A549 (cell line): ENCODE data around the gene CDR2. TPM values are rescaled to one million over a fixed set of nuclear protein-coding genes. Genes with fewer than 3 reads are reported as not detected.

Source experiments
- ATAC-seq, 2 experiments: fragments of 200-7000 bp in 1 of 2; fragments of >200 bp in 1 of 2; cut with Nextera tagmentation in 1 of 2; cut with Tn5 transposase in 1 of 2; 3 replicates each; pipeline versions ENCODE4 v1.8.0 to v1.9.1; 2018 to 2020; ENCODE audit warnings: mild to moderate bottlenecking in 1 of 2, moderate library complexity in 1 of 2
- CTCF ChIA-PET: fragments of 300-600 bp; sonication (Branson Sonifier 250); formaldehyde crosslinking; extraction: SDS; loops from one replicate; lab custom pipeline; 2021; ENCODE audit warnings: antibody characterized with exemption, inconsistent platforms; lab: Yijun Ruan, JAX
- POLR2A ChIA-PET: fragments of 350-600 bp; formaldehyde crosslinking; extraction: SDS; loops from one replicate; lab custom pipeline; 2021; ENCODE audit warnings: antibody characterized with exemption, inconsistent platforms; lab: Yijun Ruan, JAX
- DNase-seq, 2 experiments: peaks; one replicate each; pipeline versions ENCODE4 v3.0.0 to v3.0.0-alpha.2; 2011 to 2016; ENCODE audit warnings: low read depth in 1 of 2, low spot score in 1 of 2
- FAIRE-seq: peaks from 2 replicates; lab custom pipeline; 2011; peaks lifted over from hg19 to GRCh38; lab: Jason Lieb, UNC
- H3K27ac ChIP-seq, 2 experiments: fragments of >200 bp; sonication (Bioruptor Twin); formaldehyde crosslinking; 3 replicates each; pipeline ENCODE4 v1.5.1; 2016 to 2017
- H3K4me1 ChIP-seq: fragments of >200 bp; sonication (Bioruptor Twin); formaldehyde crosslinking; 3 replicates; pipeline ENCODE4 v1.6.1; 2016
- H3K4me2 ChIP-seq: fragments of >200 bp; sonication (Bioruptor Twin); formaldehyde crosslinking; 3 replicates; pipeline ENCODE4 v1.6.1; 2016
- H3K4me3 ChIP-seq: fragments of >200 bp; sonication (Bioruptor Twin); formaldehyde crosslinking; 3 replicates; pipeline ENCODE4 v1.5.1; 2016
- H3K9me3 ChIP-seq: fragments of >200 bp; sonication (Bioruptor Twin); formaldehyde crosslinking; 3 replicates; pipeline ENCODE4 v1.6.1; 2016
- BHLHE40 ChIP-seq: IDR thresholded peaks from 2 replicates; pipeline ENCODE4 v1.6.1; 2012; ENCODE audit warnings: low read depth, low read length, inconsistent platforms
- CHD4 ChIP-seq: fragments of 200-600 bp; sonication (generic); IDR thresholded peaks from 2 replicates; pipeline ENCODE4 v1.6.1; 2016; ENCODE audit warnings: antibody characterized with exemption, mild to moderate bottlenecking, borderline replicate concordance
- EHF ChIP-seq: fragments of 250-450 bp; sonication (Bioruptor Pico); IDR thresholded peaks from 2 replicates; pipeline ENCODE4 v1.5.0; 2020; ENCODE audit warnings: mild to moderate bottlenecking
- EHMT2 ChIP-seq: fragments of 200-600 bp; sonication (generic); IDR thresholded peaks from 2 replicates; pipeline ENCODE4 v1.6.1; 2016; ENCODE audit warnings: antibody characterized with exemption, low read depth, mild to moderate bottlenecking, moderate library complexity
- GATA3 ChIP-seq: IDR thresholded peaks from 2 replicates; pipeline ENCODE4 v1.6.1; 2012; ENCODE audit warnings: borderline replicate concordance
- HDAC2 ChIP-seq: fragments of 200-600 bp; sonication (generic); IDR thresholded peaks from 2 replicates; pipeline ENCODE4 v1.6.1; 2016
- HOXB13 ChIP-seq: fragments of 250-450 bp; sonication (Bioruptor Pico); IDR thresholded peaks from 2 replicates; pipeline ENCODE4 v1.5.0; 2020; ENCODE audit warnings: low read depth, mild to moderate bottlenecking, moderate library complexity
- KDM1A ChIP-seq: fragments of 200-600 bp; sonication (generic); IDR thresholded peaks from 2 replicates; pipeline ENCODE4 v1.6.1; 2016; ENCODE audit warnings: low read depth, mild to moderate bottlenecking
- NR3C1 ChIP-seq: fragments of >200 bp; sonication (Bioruptor Twin); formaldehyde crosslinking; IDR thresholded peaks from 3 replicates; pipeline ENCODE4 v1.6.1; 2017
- POLR2A ChIP-seq: IDR thresholded peaks from 2 replicates; pipeline ENCODE4 v1.6.1; 2012; ENCODE audit warnings: mild to moderate bottlenecking, low read length
- RCOR1 ChIP-seq: fragments of 150-350 bp; IDR thresholded peaks from 2 replicates; pipeline ENCODE4 v1.6.1; 2014; ENCODE audit warnings: antibody characterized with exemption, low read length, low read depth
- RFX5 ChIP-seq: fragments of 450-650 bp; IDR thresholded peaks from 2 replicates; pipeline ENCODE4 v1.7.1; 2014; ENCODE audit warnings: antibody characterized with exemption, mild to moderate bottlenecking, moderate library complexity
- ZNF302 ChIP-seq: fragments of 250-450 bp; sonication (Bioruptor Pico); IDR thresholded peaks from 2 replicates; pipeline ENCODE4 v1.9.0; 2021; ENCODE audit warnings: inconsistent platforms, mild to moderate bottlenecking, moderate library complexity
- ZSCAN20 ChIP-seq: fragments of 250-450 bp; sonication (Bioruptor Pico); IDR thresholded peaks from 2 replicates; pipeline ENCODE4 v1.8.0; 2022; ENCODE audit warnings: mild to moderate bottlenecking, moderate library complexity
- WGBS: methylation state at CpG from one replicate; pipeline ENCODE4 v1.1.6; 2017; ENCODE audit errors: missing lambda C conversion rate; 5-methylcytosine and 5-hydroxymethylcytosine counted together
- polyA plus RNA-seq, 4 experiments: library from polyadenylated mRNA; depleted of rRNA in 3 of 4; stranded (reverse); fragments of >200 nt; fragmentation: RNase III in 1 of 4; extraction: RNeasy Plus Mini Kit Qiagen cat#74134 plus additional on column Dnase treatment in 1 of 4; gene quantifications; 2 replicates in 3 of 4; 3 replicates in 1 of 4; pipeline ENCODE4 v1.2.3, GENCODE V29; 2011 to 2017
- TF ChIP-seq, protein P1 (sequence below): fragments of 450-650 bp; IDR thresholded peaks from 2 replicates; pipeline ENCODE4 v1.6.1; 2014; ENCODE audit warnings: antibody characterized with exemption
- TF ChIP-seq, protein P2 (sequence below): fragments of 200-600 bp; sonication (generic); IDR thresholded peaks from 2 replicates; pipeline ENCODE4 v1.6.1; 2016; ENCODE audit warnings: antibody characterized with exemption, mild to moderate bottlenecking, moderate library complexity
- TF ChIP-seq, protein P3 (sequence below): IDR thresholded peaks from 2 replicates; pipeline ENCODE4 v1.6.1; 2012
- TF ChIP-seq, protein P4 (sequence below): fragments of >200 bp; sonication (Bioruptor Twin); formaldehyde crosslinking; IDR thresholded peaks from 2 replicates; pipeline ENCODE4 v1.6.1; 2016

CDR2 gene
- polyA plus RNA-seq, 2 of the 4 experiments (the other 2 are of a cell fraction), result 29.3 to 44.3 TPM

DNA sequence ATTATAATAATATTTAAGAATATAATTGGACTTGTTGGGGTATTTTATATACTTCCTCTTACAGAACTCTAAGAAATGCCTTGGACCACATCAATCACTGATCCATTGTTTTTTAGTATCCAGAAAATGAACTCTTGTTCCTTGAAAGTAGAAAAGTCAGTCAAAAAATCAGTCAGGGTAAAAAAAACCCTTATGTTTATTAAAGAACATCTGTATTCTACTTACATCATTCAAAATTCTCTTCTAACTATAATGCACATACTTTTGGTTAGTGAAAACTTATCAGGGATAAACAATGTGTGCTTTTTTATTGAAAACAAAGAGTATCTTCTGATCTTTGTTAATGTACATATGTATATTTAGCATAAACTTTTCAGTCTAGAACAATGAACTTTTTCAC is 23.5 kb upstream of the CDR2 start:
- Histone ChIP-seq H3K9me3 (no peaks in the 10 kb centered on the region), H3K4me1 (peaks cover 16% of the 10 kb centered on the region), H3K4me3 (no peak overlapping the region), H3K4me2 (no peak overlapping the region), H3K27ac (no peak overlapping the region)
- no peak for ATAC-seq
- no peak for FAIRE-seq
- no peak for TF ChIP-seq NR3C1
- TF ChIP-seq, protein P1, sequence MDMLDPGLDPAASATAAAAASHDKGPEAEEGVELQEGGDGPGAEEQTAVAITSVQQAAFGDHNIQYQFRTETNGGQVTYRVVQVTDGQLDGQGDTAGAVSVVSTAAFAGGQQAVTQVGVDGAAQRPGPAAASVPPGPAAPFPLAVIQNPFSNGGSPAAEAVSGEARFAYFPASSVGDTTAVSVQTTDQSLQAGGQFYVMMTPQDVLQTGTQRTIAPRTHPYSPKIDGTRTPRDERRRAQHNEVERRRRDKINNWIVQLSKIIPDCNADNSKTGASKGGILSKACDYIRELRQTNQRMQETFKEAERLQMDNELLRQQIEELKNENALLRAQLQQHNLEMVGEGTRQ, result no peak
- no peak for TF ChIP-seq KDM1A
- TF ChIP-seq, protein P2, sequence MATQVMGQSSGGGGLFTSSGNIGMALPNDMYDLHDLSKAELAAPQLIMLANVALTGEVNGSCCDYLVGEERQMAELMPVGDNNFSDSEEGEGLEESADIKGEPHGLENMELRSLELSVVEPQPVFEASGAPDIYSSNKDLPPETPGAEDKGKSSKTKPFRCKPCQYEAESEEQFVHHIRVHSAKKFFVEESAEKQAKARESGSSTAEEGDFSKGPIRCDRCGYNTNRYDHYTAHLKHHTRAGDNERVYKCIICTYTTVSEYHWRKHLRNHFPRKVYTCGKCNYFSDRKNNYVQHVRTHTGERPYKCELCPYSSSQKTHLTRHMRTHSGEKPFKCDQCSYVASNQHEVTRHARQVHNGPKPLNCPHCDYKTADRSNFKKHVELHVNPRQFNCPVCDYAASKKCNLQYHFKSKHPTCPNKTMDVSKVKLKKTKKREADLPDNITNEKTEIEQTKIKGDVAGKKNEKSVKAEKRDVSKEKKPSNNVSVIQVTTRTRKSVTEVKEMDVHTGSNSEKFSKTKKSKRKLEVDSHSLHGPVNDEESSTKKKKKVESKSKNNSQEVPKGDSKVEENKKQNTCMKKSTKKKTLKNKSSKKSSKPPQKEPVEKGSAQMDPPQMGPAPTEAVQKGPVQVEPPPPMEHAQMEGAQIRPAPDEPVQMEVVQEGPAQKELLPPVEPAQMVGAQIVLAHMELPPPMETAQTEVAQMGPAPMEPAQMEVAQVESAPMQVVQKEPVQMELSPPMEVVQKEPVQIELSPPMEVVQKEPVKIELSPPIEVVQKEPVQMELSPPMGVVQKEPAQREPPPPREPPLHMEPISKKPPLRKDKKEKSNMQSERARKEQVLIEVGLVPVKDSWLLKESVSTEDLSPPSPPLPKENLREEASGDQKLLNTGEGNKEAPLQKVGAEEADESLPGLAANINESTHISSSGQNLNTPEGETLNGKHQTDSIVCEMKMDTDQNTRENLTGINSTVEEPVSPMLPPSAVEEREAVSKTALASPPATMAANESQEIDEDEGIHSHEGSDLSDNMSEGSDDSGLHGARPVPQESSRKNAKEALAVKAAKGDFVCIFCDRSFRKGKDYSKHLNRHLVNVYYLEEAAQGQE, result no peak
- TF ChIP-seq, protein P3, sequence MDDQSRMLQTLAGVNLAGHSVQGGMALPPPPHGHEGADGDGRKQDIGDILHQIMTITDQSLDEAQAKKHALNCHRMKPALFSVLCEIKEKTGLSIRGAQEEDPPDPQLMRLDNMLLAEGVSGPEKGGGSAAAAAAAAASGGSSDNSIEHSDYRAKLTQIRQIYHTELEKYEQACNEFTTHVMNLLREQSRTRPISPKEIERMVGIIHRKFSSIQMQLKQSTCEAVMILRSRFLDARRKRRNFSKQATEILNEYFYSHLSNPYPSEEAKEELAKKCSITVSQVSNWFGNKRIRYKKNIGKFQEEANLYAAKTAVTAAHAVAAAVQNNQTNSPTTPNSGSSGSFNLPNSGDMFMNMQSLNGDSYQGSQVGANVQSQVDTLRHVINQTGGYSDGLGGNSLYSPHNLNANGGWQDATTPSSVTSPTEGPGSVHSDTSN, result no peak
- no peak for TF ChIP-seq BHLHE40
- TF ChIP-seq GATA3, result no peak
- no peak for DNase-seq
- ChIA-PET CTCF (interaction anchor here (0.6 to 1.1 kb wide), 4 partner anchors 15 to 97 kb away, joined by 3 read pairs; no protein-coding TSS in a partner anchor), POLR2A (interaction anchor here (0.7 kb wide), 1 partner anchor 10 kb away, joined by 3 read pairs; no protein-coding TSS in a partner anchor)

DNA sequence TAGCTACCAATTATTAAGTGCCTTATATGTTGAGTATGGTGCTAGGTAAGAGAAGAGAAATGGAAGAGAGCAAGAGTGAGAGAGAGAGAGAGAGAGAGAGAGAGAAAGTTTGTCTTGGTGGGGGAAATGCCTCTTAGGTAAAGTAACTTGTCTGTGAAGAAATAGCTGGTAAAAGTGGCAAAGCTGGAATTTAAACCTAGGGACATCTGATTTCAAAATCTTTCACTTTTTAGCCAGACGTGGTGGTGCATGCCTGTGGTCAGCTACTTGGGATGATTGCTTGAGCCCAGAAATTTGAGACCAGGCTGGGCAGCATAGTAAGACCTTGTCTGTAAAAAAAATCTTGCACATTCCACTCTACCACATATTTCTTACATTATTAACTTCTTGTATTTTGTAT is 23.0 kb upstream of the CDR2 start:
- ATAC-seq (no peak), DNase-seq (no peak), FAIRE-seq (no peak)
- no peak overlapping the region for H3K4me2 ChIP-seq
- ChIA-PET POLR2A (interaction anchor here (0.7 kb wide), 1 partner anchor 10 kb away, joined by 3 read pairs; no protein-coding TSS in a partner anchor), CTCF (interaction anchor here (0.6 to 1.3 kb wide), 5 partner anchors 9 to 178 kb away, joined by 3 to 4 read pairs (median 3); no protein-coding TSS in a partner anchor)
- WGBS, result 39% methylated on average over 1 of the region's 1 CpG
- H3K27ac ChIP-seq, result no peak overlapping the region
- H3K9me3 ChIP-seq, result no peaks in the 10 kb centered on the region
- peaks cover 12% of the 10 kb centered on the region for H3K4me1 ChIP-seq
- no peak overlapping the region for H3K4me3 ChIP-seq
- TF ChIP-seq HOXB13 (CRISPR knock-in tag), result no peak
- no peak for TF ChIP-seq POLR2A
- TF ChIP-seq, all 56 proteins: peak for 0

DNA sequence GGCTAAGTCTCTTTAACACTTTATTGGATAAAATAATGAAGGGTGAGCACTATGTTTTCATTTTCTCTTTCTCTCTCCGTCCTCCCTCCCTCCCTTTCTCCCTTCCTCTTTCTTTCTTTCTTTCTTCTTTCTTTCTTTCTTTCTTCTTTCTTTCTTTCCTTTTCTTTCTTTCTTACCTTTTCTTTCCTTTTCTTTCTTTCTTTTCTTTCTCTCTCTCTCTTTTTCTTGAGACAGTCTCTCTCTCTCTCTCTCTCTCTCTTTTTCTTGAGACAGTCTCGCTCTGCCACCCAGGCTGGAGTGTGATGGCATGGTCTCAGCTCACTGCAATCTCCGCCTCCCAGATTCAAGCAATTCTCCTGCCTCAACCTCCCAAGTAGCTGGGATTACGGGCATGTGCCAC is 21.5 kb upstream of the CDR2 start:
- TF ChIP-seq, protein P4, sequence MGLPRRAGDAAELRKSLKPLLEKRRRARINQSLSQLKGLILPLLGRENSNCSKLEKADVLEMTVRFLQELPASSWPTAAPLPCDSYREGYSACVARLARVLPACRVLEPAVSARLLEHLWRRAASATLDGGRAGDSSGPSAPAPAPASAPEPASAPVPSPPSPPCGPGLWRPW, result no peak
- TF ChIP-seq EHMT2 (no peak), CHD4 (no peak), RCOR1 (no peak), HOXB13 (CRISPR knock-in tag) (no peak), ZSCAN20 (no peak), EHF (no peak), ZNF302 (no peak), HDAC2 (no peak), GATA3 (no peak), RFX5 (no peak)
- TF ChIP-seq, all 56 proteins: peak for 0
- WGBS, result 86% methylated on average over 4 of the region's 4 CpGs
- no peaks in the 10 kb centered on the region for H3K4me1 ChIP-seq
- CTCF ChIA-PET, result interaction anchor here (1.1 kb wide), 1 partner anchor 12 kb away, joined by 3 read pairs; no protein-coding TSS in a partner anchor
- ATAC-seq (no peak), DNase-seq (no peak), FAIRE-seq (no peak)
- H3K27ac ChIP-seq, result no peak overlapping the region
- H3K4me3 ChIP-seq, result no peak overlapping the region
- no peaks in the 10 kb centered on the region for H3K9me3 ChIP-seq
- H3K4me2 ChIP-seq, result no peak overlapping the region
- POLR2A ChIA-PET, result interaction anchor here (0.7 kb wide), 1 partner anchor 1495 kb away, joined by 3 read pairs; the partner anchor contains the start of gene LYRM1
